Measurements from ENCODE around the gene IL1R1. TPM values are rescaled to one million over a fixed set of nuclear protein-coding genes. Genes with fewer than 3 reads are reported as not detected.

The IL1R1 gene
- total RNA-seq, 2 experiments from 2014 or later, result not detected

GRCh38 chr2:102129951-102130646 is 12.4 kb upstream of the IL1R1 start:
- H3K9me2 ChIP-seq (ENCODE audit: insufficient read depth, low read length), result no peaks in the 10 kb centered on the region
- H3K9me3 ChIP-seq (ENCODE audit: low read length), result no peaks in the 10 kb centered on the region
- ChIA-PET CTCF (ENCODE audit: unreplicated experiment) (no interaction called here), POLR2A (no interaction called here)
- H3K27ac ChIP-seq (ENCODE audit: low read depth, low read length, poor library complexity, severe bottlenecking), result no peak overlapping the region
- BruUV-seq (replicated peaks), result no TSS peak
- no peak for TF ChIP-seq EZH2phosphoT487 (IDR thresholded peaks at IDR 0.05; ENCODE audit: borderline replicate concordance, low read depth, low read length)
- no peak for TF ChIP-seq CTCF (conservative IDR thresholded peaks at IDR 0.05; ENCODE audit: low read length)
- H2AFZ ChIP-seq (ENCODE audit: low read length), result no peak overlapping the region
- H3K4me1 ChIP-seq (ENCODE audit: insufficient read depth, low read length, poor library complexity, severe bottlenecking), result no peaks in the 10 kb centered on the region
- no peak for DNase-seq (ENCODE audit: low spot score)
- H3K36me3 ChIP-seq (ENCODE audit: insufficient read depth, low read length), result no peaks in the 10 kb centered on the region
- H4K20me1 ChIP-seq (ENCODE audit: insufficient read depth, low read length), result no peaks in the 10 kb centered on the region
- no peak overlapping the region for H3K4me3 ChIP-seq (ENCODE audit: low read depth, low read length, poor library complexity, severe bottlenecking)
- intact Hi-C loops (cut with micrococcal nuclease; ENCODE audit: unreplicated experiment), result loop anchor here (10.0 kb wide), 1 partner anchor 1085 kb away; no protein-coding TSS in a partner anchor
- no peak overlapping the region for H3K4me2 ChIP-seq (ENCODE audit: low read length)
- H3K79me2 ChIP-seq (ENCODE audit: insufficient read depth, low read depth, low read length), result no peaks in the 10 kb centered on the region

DNA sequence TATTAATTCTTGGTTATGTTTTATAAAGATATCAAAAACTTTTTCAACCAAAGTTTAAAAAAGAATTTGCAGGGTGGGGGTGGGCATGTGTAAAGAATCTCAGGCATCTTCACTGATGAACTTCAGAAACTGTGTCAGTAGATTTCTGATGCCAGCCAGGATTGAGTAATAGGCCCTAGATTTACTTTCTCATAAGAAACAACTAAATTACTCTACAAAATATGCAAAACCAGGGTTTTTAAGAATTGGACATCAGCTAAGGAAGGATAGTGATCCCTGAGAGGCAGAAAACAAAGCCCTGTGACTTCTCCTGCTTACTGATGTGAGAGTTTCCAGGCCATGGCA is 11.9 kb upstream of the IL1R1 start:
- no peaks in the 10 kb centered on the region for H3K79me2 ChIP-seq (ENCODE audit: insufficient read depth, low read depth, low read length)
- H3K4me3 ChIP-seq (ENCODE audit: low read depth, low read length, poor library complexity, severe bottlenecking), result no peak overlapping the region
- H3K27ac ChIP-seq (ENCODE audit: low read depth, low read length, poor library complexity, severe bottlenecking), result no peak overlapping the region
- no peaks in the 10 kb centered on the region for H4K20me1 ChIP-seq (ENCODE audit: insufficient read depth, low read length)
- H3K36me3 ChIP-seq (ENCODE audit: insufficient read depth, low read length), result no peaks in the 10 kb centered on the region
- H3K9me3 ChIP-seq (ENCODE audit: low read length), result no peaks in the 10 kb centered on the region
- H3K4me1 ChIP-seq (ENCODE audit: insufficient read depth, low read length, poor library complexity, severe bottlenecking), result no peaks in the 10 kb centered on the region
- H2AFZ ChIP-seq (ENCODE audit: low read length), result no peak overlapping the region
- BruUV-seq (replicated peaks), result no TSS peak
- no peak for TF ChIP-seq EZH2phosphoT487 (IDR thresholded peaks at IDR 0.05; ENCODE audit: borderline replicate concordance, low read depth, low read length)
- TF ChIP-seq CTCF (conservative IDR thresholded peaks at IDR 0.05; ENCODE audit: low read length), result no peak
- no peak for DNase-seq (ENCODE audit: low spot score)
- POLR2A ChIA-PET, result no interaction called here
- no peaks in the 10 kb centered on the region for H3K9me2 ChIP-seq (ENCODE audit: insufficient read depth, low read length)
- no peak overlapping the region for H3K4me2 ChIP-seq (ENCODE audit: low read length)
- intact Hi-C loops (cut with micrococcal nuclease; ENCODE audit: unreplicated experiment), result no loop called here
- CTCF ChIA-PET (ENCODE audit: unreplicated experiment), result no interaction called here

GRCh38 chr2:102131564-102131963 is 11.0 kb upstream of the IL1R1 start:
- ChIA-PET POLR2A (no interaction called here), CTCF (ENCODE audit: unreplicated experiment) (no interaction called here)
- no peaks in the 10 kb centered on the region for H3K79me2 ChIP-seq (ENCODE audit: insufficient read depth, low read depth, low read length)
- H3K4me2 ChIP-seq (ENCODE audit: low read length), result no peak overlapping the region
- no peaks in the 10 kb centered on the region for H3K9me3 ChIP-seq (ENCODE audit: low read length)
- H3K4me1 ChIP-seq (ENCODE audit: insufficient read depth, low read length, poor library complexity, severe bottlenecking), result no peaks in the 10 kb centered on the region
- H3K36me3 ChIP-seq (ENCODE audit: insufficient read depth, low read length), result no peaks in the 10 kb centered on the region
- H3K4me3 ChIP-seq (ENCODE audit: low read depth, low read length, poor library complexity, severe bottlenecking), result no peak overlapping the region
- intact Hi-C loops (cut with micrococcal nuclease; ENCODE audit: unreplicated experiment), result no loop called here
- H4K20me1 ChIP-seq (ENCODE audit: insufficient read depth, low read length), result no peaks in the 10 kb centered on the region
- H3K9me2 ChIP-seq (ENCODE audit: insufficient read depth, low read length), result no peaks in the 10 kb centered on the region
- no peak overlapping the region for H3K27ac ChIP-seq (ENCODE audit: low read depth, low read length, poor library complexity, severe bottlenecking)
- no peak overlapping the region for H2AFZ ChIP-seq (ENCODE audit: low read length)
- no TSS peak for BruUV-seq (replicated peaks)
- no peak for TF ChIP-seq EZH2phosphoT487 (IDR thresholded peaks at IDR 0.05; ENCODE audit: borderline replicate concordance, low read depth, low read length)
- no peak for TF ChIP-seq CTCF (conservative IDR thresholded peaks at IDR 0.05; ENCODE audit: low read length)
- no peak for DNase-seq (ENCODE audit: low spot score)

Data from OCI-LY7 (cell line).